ENCODE data around the gene SLC10A1. TPM values are rescaled to one million over a fixed set of nuclear protein-coding genes. Genes with fewer than 3 reads are reported as not detected.
"Not testable (repeated sequence)": the region's sequence is repeated elsewhere in the genome, so short reads cannot be mapped to it uniquely, and the experiment has no call there.

Gene SLC10A1
- total RNA-seq, 1 experiment from 2014 or later = not detected

GRCh38 chr14:69814397-69814796 is 17.4 kb upstream of the SLC10A1 start:
- Histone ChIP-seq H3K79me2 (ENCODE audit: insufficient read depth, low read length) (no peaks in the 10 kb centered on the region), H3T11ph (ENCODE audit: low read length) (no peak overlapping the region), H3K4me1 (ENCODE audit: insufficient read depth, low read length) (no peaks in the 10 kb centered on the region), H3K27ac (ENCODE audit: insufficient read length, low read depth, low read length) (no peak overlapping the region), H2BK20ac (ENCODE audit: low read depth, low read length, poor library complexity, severe bottlenecking) (no peak overlapping the region), H3K18ac (ENCODE audit: insufficient read length, low read depth, low read length) (no peak overlapping the region), H3K14ac (ENCODE audit: insufficient read depth, low read length) (no peak overlapping the region), H3K79me1 (ENCODE audit: insufficient read depth, low read depth, low read length, poor library complexity, severe bottlenecking) (no peaks in the 10 kb centered on the region), H2BK15ac (ENCODE audit: low read depth, low read length) (no peak overlapping the region), H3K4me2 (ENCODE audit: insufficient read depth, insufficient read length, low read length) (no peak overlapping the region), H2AK5ac (ENCODE audit: insufficient read length, low read length) (no peak overlapping the region), H4K8ac (replicated peaks; ENCODE audit: insufficient read length, low read depth, low read length) (no peak overlapping the region), H4K5ac (ENCODE audit: insufficient read length, low read depth, low read length) (no peak overlapping the region), H2BK120ac (ENCODE audit: low read depth, low read length, poor library complexity, severe bottlenecking) (no peak overlapping the region), H3K23ac (ENCODE audit: insufficient read length, low read depth, low read length) (no peak overlapping the region), H3K9me3 (ENCODE audit: control insufficient read depth, low read depth, low read length) (no peaks in the 10 kb centered on the region), H4K20me1 (ENCODE audit: control insufficient read depth, insufficient read depth, insufficient read length) (no peaks in the 10 kb centered on the region), H2AFZ (ENCODE audit: low read length) (no peak overlapping the region), H2BK5ac (ENCODE audit: insufficient read length, low read length) (no peak overlapping the region), H3K4ac (ENCODE audit: low read depth, low read length) (no peak overlapping the region), H4K91ac (ENCODE audit: insufficient read length, low read depth, low read length) (no peak overlapping the region), H3K23me2 (ENCODE audit: insufficient read length, low read depth, low read length, poor library complexity, severe bottlenecking) (no peaks in the 10 kb centered on the region), H2BK12ac (ENCODE audit: insufficient read length, low read depth, low read length) (no peak overlapping the region), H3K27me3 (ENCODE audit: insufficient read depth, low read length) (no peaks in the 10 kb centered on the region), H3K56ac (ENCODE audit: insufficient read length, low read depth, low read length) (no peak overlapping the region), H3K9ac (ENCODE audit: extremely low read depth, insufficient read length, low read length) (no peak overlapping the region)
- TF ChIP-seq CTCF (conservative IDR thresholded peaks at IDR 0.05) = no peak
- Mint-ChIP-seq H3K9me3 (no peaks in the 10 kb centered on the region; a peak in 1 of 5 replicates), H3K27ac (no peak overlapping the region), H3K36me3 (ENCODE audit: insufficient read depth in 1 of 3, low read depth in 3 of 3) (no peaks in the 10 kb centered on the region; a peak in 1 of 7 replicates), H3K4me3 (no peak overlapping the region), H3K4me1 (peaks cover under 1 to 12% of the 10 kb centered on the region in 2 experiments), H3K27me3 (ENCODE audit: low read depth) (no peaks in the 10 kb centered on the region)
- no peak for DNase-seq
- no CpG with 5 or more reads among the region's 3 CpGs for WGBS (ENCODE audit: extremely low coverage, insufficient read length, low lambda C conversion rate)

- H3K9me3 Mint-ChIP-seq; H3K4me3 Mint-ChIP-seq; H4K8ac ChIP-seq (replicated peaks; ENCODE audit: insufficient read length, low read depth, low read length); H3K36me3 Mint-ChIP-seq (ENCODE audit: insufficient read depth in 1 of 3, low read depth in 3 of 3); H2BK15ac ChIP-seq (ENCODE audit: low read depth, low read length); H2AFZ ChIP-seq (ENCODE audit: low read length); H3K27ac Mint-ChIP-seq; H2BK20ac ChIP-seq (ENCODE audit: low read depth, low read length, poor library complexity, severe bottlenecking); H3K27ac ChIP-seq (ENCODE audit: insufficient read length, low read depth, low read length); H3K4me2 ChIP-seq (ENCODE audit: insufficient read depth, insufficient read length, low read length); H3K79me2 ChIP-seq (ENCODE audit: insufficient read depth, low read length); H3K79me1 ChIP-seq (ENCODE audit: insufficient read depth, low read depth, low read length, poor library complexity, severe bottlenecking); H3T11ph ChIP-seq (ENCODE audit: low read length); H2AK5ac ChIP-seq (ENCODE audit: insufficient read length, low read length); H3K56ac ChIP-seq (ENCODE audit: insufficient read length, low read depth, low read length); H2BK120ac ChIP-seq (ENCODE audit: low read depth, low read length, poor library complexity, severe bottlenecking); H3K23ac ChIP-seq (ENCODE audit: insufficient read length, low read depth, low read length); H4K91ac ChIP-seq (ENCODE audit: insufficient read length, low read depth, low read length); DNase-seq; H3K4ac ChIP-seq (ENCODE audit: low read depth, low read length); H3K27me3 ChIP-seq (ENCODE audit: insufficient read depth, low read length); H3K9me3 ChIP-seq (ENCODE audit: control insufficient read depth, low read depth, low read length); H3K9ac ChIP-seq (ENCODE audit: extremely low read depth, insufficient read length, low read length); H4K5ac ChIP-seq (ENCODE audit: insufficient read length, low read depth, low read length); H3K23me2 ChIP-seq (ENCODE audit: insufficient read length, low read depth, low read length, poor library complexity, severe bottlenecking); H3K14ac ChIP-seq (ENCODE audit: insufficient read depth, low read length); H3K27me3 Mint-ChIP-seq (ENCODE audit: low read depth); H3K18ac ChIP-seq (ENCODE audit: insufficient read length, low read depth, low read length); H3K4me1 Mint-ChIP-seq; H2BK12ac ChIP-seq (ENCODE audit: insufficient read length, low read depth, low read length); H2BK5ac ChIP-seq (ENCODE audit: insufficient read length, low read length); H3K4me1 ChIP-seq (ENCODE audit: insufficient read depth, low read length); H4K20me1 ChIP-seq (ENCODE audit: control insufficient read depth, insufficient read depth, insufficient read length): not testable (repeated sequence)
- WGBS (ENCODE audit: extremely low coverage, insufficient read length, low lambda C conversion rate) = no CpG with 5 or more reads among the region's 6 CpGs
These were observed 16.3 kb upstream of the SLC10A1 start for GRCh38 chr14:69813346-69813745.

Measured in H9 (cell line).